Esophagus squamous epithelium (tissue), 5 donors: ENCODE data around the gene CPNE4. TPM values are rescaled to one million over a fixed set of nuclear protein-coding genes. Genes with fewer than 3 reads are reported as not detected.

Experiments
- DNase-seq: peaks from one replicate; lab custom pipeline; 2025; lab: John Stamatoyannopoulos, UW
- H3K27ac ChIP-seq, 4 donors: fragments of 200-600 bp; sonication (generic); one replicate each; pipeline ENCODE4 v1.5.1; 2016 to 2019; ENCODE audit warnings: mild to moderate bottlenecking in 1 of 4
- H3K27me3 ChIP-seq, 4 donors: fragments of 200-600 bp; sonication (generic); 1 replicate in 3 of 4; 2 replicates in 1 of 4; pipeline versions ENCODE4 v1.5.1 to v1.6.0; 2017 to 2021; ENCODE audit warnings: antibody characterized with exemption in 1 of 4
- H3K36me3 ChIP-seq, 3 donors: fragments of 200-600 bp; sonication (generic); one replicate each; pipeline ENCODE4 v1.5.1; 2016 to 2019
- H3K4me1 ChIP-seq, 3 donors: fragments of 200-600 bp; sonication (generic); one replicate each; pipeline ENCODE4 v1.5.1; 2017 to 2019
- H3K4me3 ChIP-seq, 4 donors: fragments of 200-600 bp; sonication (generic); 1 replicate in 3 of 4; 2 replicates in 1 of 4; pipeline ENCODE4 v1.5.1; 2016 to 2019; ENCODE audit warnings: mild to moderate bottlenecking in 2 of 4, moderate library complexity in 1 of 4
- H3K9me3 ChIP-seq, 3 donors: fragments of 200-600 bp; sonication (generic); one replicate each; pipeline ENCODE4 v1.5.1; 2016 to 2019
- CTCF ChIP-seq, 6 experiments: fragments of 450-650 bp in 4 of 6; fragments of 200-600 bp in 2 of 6; sonication (generic) in 2 of 6; IDR thresholded peaks; one replicate each; pipeline ENCODE4 v1.5.1; 2016 to 2019; ENCODE audit warnings: antibody characterized with exemption in 6 of 6, mild to moderate bottlenecking in 4 of 6, moderate library complexity in 4 of 6
- POLR2A ChIP-seq, 4 donors: fragments of 450-650 bp; IDR thresholded peaks; one replicate each; pipeline ENCODE4 v1.6.1; 2017; ENCODE audit warnings: antibody characterized with exemption in 4 of 4, mild to moderate bottlenecking in 4 of 4, moderate library complexity in 3 of 4
- WGBS, 2 donors: methylation state at CpG; one replicate each; pipeline ENCODE4 v1.1.5; 2018; 5-methylcytosine and 5-hydroxymethylcytosine counted together
- intact Hi-C: fragments of 100-400 bp; cut with DNase I; formaldehyde crosslinking; loops from one replicate; pipeline ENCODE4 v1.15.0; 2022
- small RNA-seq, 4 donors: library from RNA; depleted of rRNA; stranded (forward); fragments of <200 nt; gene quantifications; one replicate each; pipeline ENCODE3, GENCODE V24; 2016
- total RNA-seq, 4 donors: library from RNA; depleted of rRNA; stranded (reverse); fragments of >200 nt; gene quantifications; one replicate each; pipeline ENCODE4 v1.1.0, GENCODE V29; 2016
- donor health status: DM: yes; HTN: yes; CAD: no.

The CPNE4 gene
- total RNA-seq, 4 donors from 2014 or later: 0.19 TPM; not detected in 3

- Histone ChIP-seq H3K27ac (no peak overlapping the region), H3K4me3 (no peak overlapping the region), H3K4me1 (no peaks in the 10 kb centered on the region), H3K36me3 (peaks cover 0 to 96% (median 7%) of the 10 kb centered on the region in 3 donors), H3K27me3 (no peaks in the 10 kb centered on the region), H3K9me3 (no peaks in the 10 kb centered on the region)
- no peak for TF ChIP-seq POLR2A (IDR thresholded peaks at IDR 0.05)
- no peak for TF ChIP-seq CTCF (IDR thresholded peaks at IDR 0.05)
- 87 to 91% methylated on average over 1 of the region's 1 CpG for WGBS, 2 donors
- intact Hi-C loops: no loop called here
- no peak for DNase-seq
Measured at GRCh38 chr3:131485119-131485518, 549.7 kb downstream of the CPNE4 start.

GRCh38 chr3:131484496-131485111 lies 550.2 kb downstream of the CPNE4 start:
- peaks cover 0 to 96% (median 7%) of the 10 kb centered on the region in 3 donors for H3K36me3 ChIP-seq
- no peak overlapping the region for H3K27ac ChIP-seq
- intact Hi-C loops: no loop called here
- no peak overlapping the region for H3K4me3 ChIP-seq
- no peak for DNase-seq
- no peaks in the 10 kb centered on the region for H3K27me3 ChIP-seq
- TF ChIP-seq CTCF (IDR thresholded peaks at IDR 0.05) (no peak), POLR2A (IDR thresholded peaks at IDR 0.05) (no peak)
- H3K9me3 ChIP-seq: no peaks in the 10 kb centered on the region
- WGBS, 2 donors: 85 to 87% methylated on average over 4 of the region's 4 CpGs
- H3K4me1 ChIP-seq: no peaks in the 10 kb centered on the region

Small RNA genes lying within 50 kb of the gene (small RNA-seq; reads per million reads assigned to genes)
- gene AC107027.2: 0 reads per million in 4 donors
- 0 reads per million in 4 donors for gene MIR5704
